Measurements from ENCODE around the gene SCAMP4. TPM values are rescaled to one million over a fixed set of nuclear protein-coding genes. Genes with fewer than 3 reads are reported as not detected.

The SCAMP4 gene
- total RNA-seq, 1 donor from 2014 or later, result 17.5 TPM

- no peak for DNase-seq
Observed at GRCh38 chr19:1957562-1958248, 52.5 kb downstream of the SCAMP4 start.

DNA sequence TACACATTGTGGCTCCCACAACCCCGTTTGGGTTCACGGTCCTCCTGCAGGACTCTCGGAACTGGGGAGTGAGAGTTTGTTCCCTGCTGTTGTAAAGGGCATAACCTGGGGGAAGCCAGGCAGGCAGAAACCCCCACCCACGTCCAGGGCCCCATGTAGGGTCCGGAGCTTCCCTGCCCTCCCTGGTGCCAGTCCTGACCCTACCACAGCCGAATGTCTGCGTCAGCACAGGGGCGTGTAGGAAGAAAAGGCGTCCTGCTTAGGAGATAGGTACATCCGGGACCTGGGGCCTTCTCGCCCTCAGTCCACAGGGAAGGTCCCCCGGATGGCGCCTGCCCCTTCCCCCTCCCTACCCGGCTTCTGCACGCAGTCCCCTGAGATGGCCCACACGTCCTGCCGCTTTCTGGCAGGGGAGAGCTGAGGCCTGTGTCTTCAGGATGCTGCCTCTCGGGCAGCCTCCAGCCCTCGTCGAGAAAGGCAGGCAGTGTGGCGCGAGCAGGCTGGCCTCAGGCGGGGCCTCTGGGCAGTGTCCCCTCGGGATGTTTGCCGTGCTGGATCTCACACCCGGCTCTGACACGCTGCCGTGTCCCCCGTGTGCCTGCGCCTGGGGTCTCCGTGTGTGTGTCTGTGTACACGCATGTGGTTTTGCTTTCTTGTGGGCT lies 54.9 kb downstream of the SCAMP4 start:
- DNase-seq, result no peak

DNA sequence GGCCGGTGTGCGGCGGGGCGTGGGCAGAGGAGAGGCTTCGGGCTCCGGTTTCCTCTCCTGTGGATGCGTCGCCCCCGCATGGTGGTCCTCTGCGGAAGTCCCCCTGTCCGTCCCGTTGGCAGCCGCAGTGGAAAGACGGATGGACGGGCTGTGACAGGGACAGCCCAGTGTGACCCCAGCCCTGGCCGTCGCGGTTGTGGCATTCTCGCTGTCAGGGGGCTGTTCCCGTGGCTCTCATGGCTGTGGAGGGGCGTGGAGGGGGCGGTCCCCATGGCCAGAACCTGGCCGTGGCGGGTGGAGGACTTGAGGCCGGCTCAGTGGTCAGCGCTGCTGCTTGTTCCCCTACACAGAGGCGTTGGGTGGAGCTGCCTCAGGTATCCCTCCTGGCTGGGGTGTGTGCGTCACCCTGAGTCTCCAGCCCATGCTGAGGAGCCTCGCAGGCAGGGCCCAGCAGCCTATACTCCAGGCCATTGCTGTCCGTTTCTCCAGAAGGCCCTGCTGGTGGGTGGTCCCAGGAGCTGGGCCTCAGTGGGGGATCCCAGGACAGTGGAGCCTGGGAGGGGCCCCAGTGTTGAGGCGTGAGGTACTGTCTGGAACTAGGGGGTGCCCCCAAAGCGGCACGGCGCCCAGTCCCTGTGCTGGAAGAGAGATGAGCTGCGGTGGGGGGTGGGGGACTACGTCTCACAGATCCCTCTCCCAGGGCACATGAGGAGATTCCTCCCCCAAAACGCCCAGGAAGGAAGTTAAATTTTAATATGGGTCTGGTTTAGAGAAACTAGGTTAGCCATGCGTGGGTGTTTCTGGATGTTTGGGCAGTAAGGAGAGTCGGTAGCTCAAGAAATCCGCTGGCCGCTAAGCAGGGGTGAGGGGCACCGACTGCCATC lies 56.0 kb downstream of the SCAMP4 start:
- no peak for DNase-seq

GRCh38 chr19:1962674-1963073 lies 57.5 kb downstream of the SCAMP4 start:
- no peak for DNase-seq

GRCh38 chr19:1967087-1967608 lies 61.9 kb downstream of the SCAMP4 start:
- no peak for DNase-seq

DNA sequence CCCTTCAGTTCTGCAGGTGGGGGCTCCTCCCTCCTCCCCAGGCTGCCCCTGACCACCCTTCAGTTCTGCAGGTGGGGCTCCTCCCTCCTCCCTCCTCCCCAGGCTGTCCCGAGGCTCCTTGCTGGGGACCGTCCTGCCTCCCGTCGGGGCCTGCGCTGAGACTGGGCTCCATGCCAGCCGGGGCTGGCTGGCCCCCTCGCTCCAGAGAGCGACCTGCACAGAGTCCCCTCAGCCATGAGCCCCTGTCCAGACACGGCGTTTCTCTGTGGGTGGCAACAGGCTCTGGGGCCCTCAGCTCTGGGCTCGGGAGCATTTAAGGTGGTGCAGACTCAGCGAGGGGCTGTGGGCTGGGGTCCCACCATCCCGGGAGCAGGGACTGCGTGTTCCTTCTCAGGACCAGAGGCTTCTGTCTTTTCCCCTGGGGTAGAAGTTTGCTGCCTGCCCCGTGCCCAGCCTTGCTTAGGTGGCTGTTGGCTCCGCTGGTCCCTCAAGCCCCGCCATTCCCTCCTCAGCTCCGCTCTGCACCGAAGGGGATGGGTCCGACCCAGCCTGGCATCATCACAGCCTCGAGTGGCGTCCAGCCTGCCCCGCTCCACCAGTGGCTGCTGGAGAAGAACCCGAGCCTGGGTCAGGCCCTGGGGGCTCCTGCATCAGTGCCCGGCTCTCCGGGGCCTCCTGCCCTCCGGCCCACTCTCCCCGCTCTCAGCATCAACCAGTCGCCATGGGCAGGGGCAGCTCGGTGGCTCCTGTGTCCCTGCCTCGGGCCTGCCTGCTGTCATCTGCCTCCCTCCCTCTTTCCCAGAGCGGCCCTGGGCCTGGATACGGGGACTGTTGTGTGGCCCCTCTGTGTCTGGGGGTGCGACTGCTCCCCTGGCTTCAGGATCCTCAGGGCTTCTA lies 63.3 kb downstream of the SCAMP4 start:
- no peak for DNase-seq

DNA sequence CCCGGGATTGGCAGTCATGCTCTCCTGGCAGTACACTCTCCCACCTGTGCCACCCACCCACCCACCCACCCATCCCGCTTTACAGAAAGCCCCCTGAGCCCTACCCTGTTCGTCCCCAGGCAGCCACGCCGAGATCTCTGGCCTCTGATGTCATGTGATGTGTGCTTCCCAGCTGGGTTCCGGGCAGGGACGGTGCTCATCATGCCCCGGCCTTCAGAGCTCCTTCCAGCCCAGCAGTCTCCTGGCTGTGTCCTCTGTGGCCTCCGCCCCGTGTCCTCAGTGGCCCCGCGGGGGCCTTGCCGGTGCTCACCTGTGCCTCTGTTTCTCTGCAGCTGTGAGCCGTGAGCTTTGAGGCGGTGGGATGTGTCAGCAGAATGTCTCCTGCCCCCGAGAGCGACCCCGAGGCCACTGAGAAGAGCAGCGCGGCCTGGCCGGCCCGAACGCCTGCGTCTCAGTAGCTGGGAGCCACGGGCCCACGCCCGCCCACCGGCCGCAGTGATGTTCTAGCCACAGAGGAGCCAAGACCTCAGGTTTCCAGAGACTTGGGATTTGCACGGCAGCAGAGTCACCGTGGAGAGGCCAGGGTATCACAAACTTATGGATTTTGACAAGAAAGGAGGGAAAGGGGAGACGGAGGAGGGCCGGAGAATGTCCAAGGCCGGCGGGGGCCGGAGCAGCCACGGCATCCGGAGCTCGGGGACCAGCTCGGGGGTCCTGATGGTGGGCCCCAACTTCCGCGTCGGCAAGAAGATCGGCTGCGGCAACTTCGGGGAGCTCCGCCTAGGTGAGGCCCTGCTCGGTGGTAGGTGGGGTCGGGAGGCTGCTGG lies 64.2 kb downstream of the SCAMP4 start:
- no peak for DNase-seq

- no peak for DNase-seq
Observed at GRCh38 chr19:1970003-1970805, 65.0 kb downstream of the SCAMP4 start.

GRCh38 chr19:1970806-1971502 lies 65.8 kb downstream of the SCAMP4 start:
- no peak for DNase-seq

- DNase-seq, result no peak
Observed at GRCh38 chr19:1974381-1975161, 69.4 kb downstream of the SCAMP4 start.

DNA sequence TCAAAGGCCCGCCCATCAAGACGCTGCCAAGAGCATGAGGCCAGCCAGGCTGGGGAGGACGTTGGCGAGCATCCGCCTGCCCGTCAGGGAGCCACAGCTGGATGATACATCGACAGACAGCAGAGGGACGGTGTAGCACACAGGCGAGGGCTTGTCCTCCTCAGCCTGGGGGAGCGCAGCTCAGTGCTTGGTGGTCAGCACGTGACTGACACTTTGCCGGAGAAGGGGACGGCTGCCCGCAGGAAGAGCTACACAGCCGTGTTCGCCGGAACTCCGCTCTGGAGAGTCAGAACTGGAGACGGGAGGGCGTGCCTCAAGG lies 69.9 kb downstream of the SCAMP4 start:
- no peak for DNase-seq

Other genes starting within 250 kb of the SCAMP4 start
- not detected for gene ONECUT3, start 151.9 kb upstream of the SCAMP4 start, total RNA-seq
- gene ATP8B3, start 93.1 kb upstream of the SCAMP4 start, total RNA-seq, result 0.99 TPM
- gene REXO1, start 56.9 kb upstream of the SCAMP4 start, total RNA-seq, result 12.3 TPM
- gene KLF16, start 41.8 kb upstream of the SCAMP4 start, total RNA-seq, result 2.9 TPM
- 28.3 TPM for gene ABHD17A, start 19.9 kb upstream of the SCAMP4 start, total RNA-seq
- 2.5 TPM for gene ADAT3, start within 50 bp of the SCAMP4 start, total RNA-seq
- 35.0 TPM for gene CSNK1G2, start 35.8 kb downstream of the SCAMP4 start, total RNA-seq
- 26.9 TPM for gene BTBD2, start 110.3 kb downstream of the SCAMP4 start, total RNA-seq
- 42.2 TPM for gene MKNK2, start 145.8 kb downstream of the SCAMP4 start, total RNA-seq
- 16.2 TPM for gene MOB3A, start 190.9 kb downstream of the SCAMP4 start, total RNA-seq
- gene IZUMO4, start 191.5 kb downstream of the SCAMP4 start, total RNA-seq, result 2.2 TPM
- gene AP3D1, start 246.2 kb downstream of the SCAMP4 start, total RNA-seq, result 33.2 TPM